H9 (cell line): ENCODE data around the gene LRRK1. TPM values are rescaled to one million over a fixed set of nuclear protein-coding genes. Genes with fewer than 3 reads are reported as not detected.

Experiments
- DNase-seq: peaks from one replicate; pipeline ENCODE4 v3.0.0-alpha.2; 2017
- H2AFZ ChIP-seq: one replicate; pipeline ENCODE4 v1.6.1; 2013; ENCODE audit warnings: mild to moderate bottlenecking, low read length, control low read depth, moderate library complexity
- H2AK5ac ChIP-seq: 2 replicates; pipeline ENCODE4 v1.6.1; 2013; ENCODE audit warnings: low read length, control low read depth, mixed read lengths; ENCODE audit not compliant: insufficient read length
- H2BK120ac ChIP-seq: one replicate; pipeline ENCODE4 v1.6.1; 2013; ENCODE audit warnings: low read depth, mild to moderate bottlenecking, low read length, control low read depth, inconsistent platforms; ENCODE audit not compliant: poor library complexity, severe bottlenecking
- H2BK12ac ChIP-seq: 2 replicates; pipeline ENCODE4 v1.6.1; 2013; ENCODE audit warnings: low read length, control low read depth, mixed read lengths, low read depth; ENCODE audit not compliant: insufficient read length
- H2BK15ac ChIP-seq: 2 replicates; pipeline ENCODE4 v1.6.1; 2013; ENCODE audit warnings: low read depth, low read length, control low read depth
- H2BK20ac ChIP-seq: one replicate; pipeline ENCODE4 v1.6.1; 2013; ENCODE audit warnings: low read depth, mild to moderate bottlenecking, low read length, control low read depth, inconsistent platforms; ENCODE audit not compliant: poor library complexity, severe bottlenecking
- H2BK5ac ChIP-seq: 2 replicates; pipeline ENCODE4 v1.6.1; 2013; ENCODE audit warnings: low read length, control low read depth, mixed read lengths; ENCODE audit not compliant: insufficient read length
- H3K14ac ChIP-seq: 2 replicates; pipeline ENCODE4 v1.6.1; 2013; ENCODE audit warnings: low read length, control low read depth; ENCODE audit not compliant: insufficient read depth
- H3K18ac ChIP-seq: 2 replicates; pipeline ENCODE4 v1.6.1; 2013; ENCODE audit warnings: low read depth, mild to moderate bottlenecking, mixed read lengths, low read length, control low read depth; ENCODE audit not compliant: insufficient read length
- H3K23ac ChIP-seq: 2 replicates; pipeline ENCODE4 v1.6.1; 2013; ENCODE audit warnings: low read length, control low read depth, mixed read lengths, low read depth; ENCODE audit not compliant: insufficient read length
- H3K23me2 ChIP-seq: 2 replicates; pipeline ENCODE4 v1.6.1; 2013; ENCODE audit warnings: low read depth, mild to moderate bottlenecking, mixed read lengths, low read length, control low read depth; ENCODE audit not compliant: insufficient read length, poor library complexity, severe bottlenecking
- H3K27ac ChIP-seq: 2 replicates; pipeline ENCODE4 v1.5.1; 2013; ENCODE audit warnings: low read length, control low read depth, mixed read lengths, low read depth; ENCODE audit not compliant: insufficient read length
- H3K27me3 ChIP-seq: 2 replicates; pipeline ENCODE4 v1.6.1; 2013; ENCODE audit warnings: low read length, control low read depth, inconsistent platforms; ENCODE audit not compliant: insufficient read depth
- H3K4ac ChIP-seq: 2 replicates; pipeline ENCODE4 v1.6.1; 2013; ENCODE audit warnings: low read depth, mild to moderate bottlenecking, control low read depth, inconsistent platforms, low read length, moderate library complexity
- H3K4me1 ChIP-seq: 2 replicates; pipeline ENCODE4 v1.6.1; 2013; ENCODE audit warnings: low read length, control low read depth, inconsistent platforms; ENCODE audit not compliant: insufficient read depth
- H3K4me2 ChIP-seq: 2 replicates; pipeline ENCODE4 v1.6.1; 2013; ENCODE audit warnings: low read length, control low read depth, mixed read lengths; ENCODE audit not compliant: insufficient read length, insufficient read depth
- H3K56ac ChIP-seq: 2 replicates; pipeline ENCODE4 v1.6.1; 2013; ENCODE audit warnings: low read depth, mild to moderate bottlenecking, mixed read lengths, low read length, control low read depth; ENCODE audit not compliant: insufficient read length
- H3K79me1 ChIP-seq: 2 replicates; pipeline ENCODE4 v1.6.1; 2013; ENCODE audit warnings: low read depth, mild to moderate bottlenecking, moderate library complexity, low read length, control low read depth, inconsistent platforms; ENCODE audit not compliant: insufficient read depth, poor library complexity, severe bottlenecking
- H3K79me2 ChIP-seq: 2 replicates; pipeline ENCODE4 v1.6.1; 2013; ENCODE audit warnings: low read length, control low read depth, inconsistent platforms; ENCODE audit not compliant: insufficient read depth
- H3K9ac ChIP-seq: 2 replicates; pipeline ENCODE4 v1.6.1; 2013; ENCODE audit warnings: low read length, control low read depth, mixed read lengths; ENCODE audit not compliant: insufficient read length; ENCODE audit errors: extremely low read depth
- H3K9me3 ChIP-seq: one replicate; pipeline ENCODE4 v1.6.1; 2013; ENCODE audit warnings: low read depth, low read length, inconsistent platforms; ENCODE audit not compliant: control insufficient read depth
- H3T11ph ChIP-seq: one replicate; pipeline ENCODE4 v1.6.1; 2013; ENCODE audit warnings: mild to moderate bottlenecking, low read length, control low read depth, inconsistent platforms
- H4K20me1 ChIP-seq: one replicate; pipeline ENCODE4 v1.6.1; 2013; ENCODE audit not compliant: control insufficient read depth, insufficient read length, insufficient read depth
- H4K5ac ChIP-seq: 2 replicates; pipeline ENCODE4 v1.6.1; 2013; ENCODE audit warnings: low read depth, mild to moderate bottlenecking, mixed read lengths, low read length, control low read depth; ENCODE audit not compliant: insufficient read length
- H4K8ac ChIP-seq: replicated peaks from 2 replicates; pipeline ENCODE4 v1.6.1; 2013; ENCODE audit warnings: low read length, control low read depth, mixed read lengths, low read depth; ENCODE audit not compliant: insufficient read length
- H4K91ac ChIP-seq: 2 replicates; pipeline ENCODE4 v1.6.1; 2013; ENCODE audit warnings: low read depth, mild to moderate bottlenecking, moderate library complexity, mixed read lengths, low read length, control low read depth; ENCODE audit not compliant: insufficient read length
- H3K27ac Mint-ChIP-seq, 3 experiments: 2 replicates in 2 of 3; 3 replicates in 1 of 3; pipeline ENCODE4 v1.8.0; 2020 to 2021; ENCODE audit warnings: mixed read lengths in 3 of 3, mild to moderate bottlenecking in 1 of 3, moderate library complexity in 1 of 3
- H3K27me3 Mint-ChIP-seq: 2 replicates; pipeline ENCODE4 v1.8.0; 2021; ENCODE audit warnings: low read depth, mild to moderate bottlenecking, moderate library complexity, mixed read lengths
- H3K36me3 Mint-ChIP-seq, 3 experiments: 2 replicates in 2 of 3; 3 replicates in 1 of 3; pipeline ENCODE4 v1.8.0; 2020 to 2021; ENCODE audit warnings: low read depth in 3 of 3, mixed read lengths in 3 of 3; ENCODE audit not compliant: insufficient read depth in 1 of 3
- H3K4me1 Mint-ChIP-seq, 2 experiments: 2 replicates each; pipeline ENCODE4 v1.8.0; 2020; ENCODE audit warnings: mixed read lengths in 2 of 2
- H3K4me3 Mint-ChIP-seq, 2 experiments: 2 replicates in 1 of 2; 3 replicates in 1 of 2; pipeline ENCODE4 v1.8.0; 2020 to 2021; ENCODE audit warnings: mild to moderate bottlenecking in 2 of 2, mixed read lengths in 2 of 2, moderate library complexity in 1 of 2
- H3K9me3 Mint-ChIP-seq, 2 experiments: 2 replicates in 1 of 2; 3 replicates in 1 of 2; pipeline ENCODE4 v1.8.0; 2020; ENCODE audit warnings: mild to moderate bottlenecking in 2 of 2, mixed read lengths in 2 of 2, moderate library complexity in 1 of 2
- CTCF ChIP-seq: fragments of 200-600 bp; sonication (generic); conservative IDR thresholded peaks from 3 replicates; pipeline ENCODE4 v1.8.0; 2021; ENCODE audit warnings: antibody characterized with exemption, mild to moderate bottlenecking
- WGBS: extraction: QIAGEN DNeasy Blood & Tissue Kit; methylation state at CpG from one replicate; pipeline ENCODE4 v1.1.7; 2013; ENCODE audit warnings: missing lambda C conversion rate, low lambda C conversion rate, mixed read lengths; ENCODE audit not compliant: insufficient read length; ENCODE audit errors: extremely low coverage; 5-methylcytosine and 5-hydroxymethylcytosine counted together
- total RNA-seq: library from RNA; stranded (reverse); gene quantifications from 2 replicates; pipeline ENCODE4 v1.2.1, GENCODE V29; 2021

Gene LRRK1
- total RNA-seq, 1 experiment from 2014 or later: 4.0 TPM

- no peaks in the 10 kb centered on the region for H3K36me3 Mint-ChIP-seq
- Histone ChIP-seq H2BK12ac (no peak overlapping the region), H3K4me2 (no peak overlapping the region), H3K79me1 (no peaks in the 10 kb centered on the region), H3K4me1 (no peaks in the 10 kb centered on the region; the same call in 1 of the 2 replicates), H2BK120ac (no peak overlapping the region), H4K20me1 (no peaks in the 10 kb centered on the region), H3K4ac (no peak overlapping the region), H3K27me3 (peaks cover 2% of the 10 kb centered on the region; the same call in 1 of the 2 replicates), H3K14ac (no peak overlapping the region), H2AK5ac (no peak overlapping the region), H3K9ac (no peak overlapping the region), H3K18ac (no peak overlapping the region), H3K56ac (no peak overlapping the region), H2BK5ac (no peak overlapping the region), H4K91ac (no peak overlapping the region), H4K5ac (no peak overlapping the region), H3T11ph (no peak overlapping the region), H2BK20ac (no peak overlapping the region), H3K23ac (no peak overlapping the region), H2AFZ (no peak overlapping the region), H3K27ac (no peak overlapping the region), H4K8ac (no peak overlapping the region), H3K9me3 (no peaks in the 10 kb centered on the region), H2BK15ac (no peak overlapping the region), H3K79me2 (no peaks in the 10 kb centered on the region), H3K23me2 (no peaks in the 10 kb centered on the region)
- H3K27ac Mint-ChIP-seq: no peak overlapping the region
- WGBS: no CpG with 5 or more reads among the region's 11 CpGs
- H3K9me3 Mint-ChIP-seq: no peaks in the 10 kb centered on the region
- H3K27me3 Mint-ChIP-seq: peaks cover 65% of the 10 kb centered on the region
- H3K4me3 Mint-ChIP-seq: no peak overlapping the region
- peaks cover 15 to 20% of the 10 kb centered on the region in 2 experiments for H3K4me1 Mint-ChIP-seq
- peak; percentile 79 for DNase-seq
- TF ChIP-seq CTCF: peak; percentile 63
Measured at GRCh38 chr15:100926258-100926657, 7.1 kb downstream of the LRRK1 start.
